Skeletal muscle cell (primary cell): ENCODE data around the gene B3GALT6.

Source experiments
- DNase-seq: peaks from one replicate; pipeline ENCODE4 v3.0.0-alpha.2; 2010; ENCODE audit warnings: low read depth
- H3K4me3 ChIP-seq: 2 replicates; pipeline ENCODE4 v1.5.1; 2011; ENCODE audit warnings: low read depth, mild to moderate bottlenecking, control low read depth, low read length, moderate library complexity

Gene B3GALT6

GRCh38 chr1:1274931-1275431 lies 42.9 kb downstream of the B3GALT6 start:
- peak overlapping the region; percentile 62 for H3K4me3 ChIP-seq
- DNase-seq: no peak

GRCh38 chr1:1275836-1276235 lies 43.8 kb downstream of the B3GALT6 start:
- no peak for DNase-seq
- H3K4me3 ChIP-seq: no peak overlapping the region

GRCh38 chr1:1278620-1279019 lies 46.6 kb downstream of the B3GALT6 start:
- H3K4me3 ChIP-seq: no peak overlapping the region
- no peak for DNase-seq

- H3K4me3 ChIP-seq: no peak overlapping the region
Observed at GRCh38 chr1:1279028-1279427, 47.0 kb downstream of the B3GALT6 start.

GRCh38 chr1:1280782-1281481 lies 48.9 kb downstream of the B3GALT6 start:
- no peak overlapping the region for H3K4me3 ChIP-seq
- no peak for DNase-seq

More at GRCh38 chr1:1279028-1279427, 47.0 kb downstream of the B3GALT6 start:
- DNase-seq: no peak

- no peak overlapping the region for H3K4me3 ChIP-seq
- DNase-seq: no peak
Observed at GRCh38 chr1:1281533-1282321, 49.7 kb downstream of the B3GALT6 start.

- no peak for DNase-seq
- no peak overlapping the region for H3K4me3 ChIP-seq
Observed at GRCh38 chr1:1282998-1283397, 51.0 kb downstream of the B3GALT6 start.

GRCh38 chr1:1283821-1284220 lies 51.8 kb downstream of the B3GALT6 start:
- H3K4me3 ChIP-seq: no peak overlapping the region
- no peak for DNase-seq
